ENCODE results near the gene SLC29A1. TPM values are rescaled to one million over a fixed set of nuclear protein-coding genes. Genes with fewer than 3 reads are reported as not detected.

SLC29A1 gene
- total RNA-seq, 4 donors from 2014 or later: 101 to 281 (median 134) TPM

DNA sequence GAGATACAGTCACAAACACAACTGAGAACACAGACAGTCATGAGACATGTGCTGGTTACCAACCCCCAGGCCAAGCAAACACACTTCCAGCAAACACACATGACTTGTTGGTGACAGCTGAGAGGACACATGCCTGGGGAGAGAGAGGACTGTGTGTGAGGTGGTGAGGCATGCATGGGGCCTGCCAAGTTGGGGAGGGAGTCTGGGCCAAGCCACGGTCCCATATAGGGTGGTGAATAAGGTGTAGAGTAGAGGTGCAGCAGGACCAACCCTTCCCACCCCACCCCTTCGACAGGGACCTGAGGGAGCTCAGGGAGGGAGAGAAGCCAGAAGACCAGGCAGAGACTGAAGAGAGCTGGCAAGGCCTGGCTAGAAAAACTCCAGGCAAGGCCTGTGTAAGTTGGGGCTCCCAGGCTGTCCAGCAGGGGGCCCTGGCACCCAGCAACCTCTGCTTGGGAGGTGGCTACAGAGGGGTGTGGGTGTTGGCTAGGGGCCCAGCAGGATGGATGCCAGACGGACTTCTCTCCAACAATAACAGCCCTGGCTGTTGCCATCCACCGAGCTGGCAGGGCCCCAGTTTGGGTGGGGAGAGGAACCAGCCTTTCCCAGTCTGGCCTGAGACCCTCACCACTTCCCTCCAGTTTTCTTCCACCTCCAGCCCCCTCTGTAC, 2.0 kb upstream of the SLC29A1 start:
- WGBS, 2 donors (ENCODE audit: low coverage in 1 of 2): 6 to 11% methylated on average over 2 of the region's 4 CpGs
- H3K27me3 ChIP-seq: no peaks in the 10 kb centered on the region
- H3K4me3 ChIP-seq: peak overlapping the region in 1 of 2 donors; percentile 86
- ATAC-seq: peak; percentile 75
- H3K9me3 ChIP-seq: no peaks in the 10 kb centered on the region
- peak overlapping the region; percentile 76 to 99 (median 98) for H3K27ac ChIP-seq
- H3K36me3 ChIP-seq: no peaks in the 10 kb centered on the region
- H3K4me1 ChIP-seq: peaks cover 3 to 97% (median 60%) of the 10 kb centered on the region in 3 donors
- TF ChIP-seq, protein P1, sequence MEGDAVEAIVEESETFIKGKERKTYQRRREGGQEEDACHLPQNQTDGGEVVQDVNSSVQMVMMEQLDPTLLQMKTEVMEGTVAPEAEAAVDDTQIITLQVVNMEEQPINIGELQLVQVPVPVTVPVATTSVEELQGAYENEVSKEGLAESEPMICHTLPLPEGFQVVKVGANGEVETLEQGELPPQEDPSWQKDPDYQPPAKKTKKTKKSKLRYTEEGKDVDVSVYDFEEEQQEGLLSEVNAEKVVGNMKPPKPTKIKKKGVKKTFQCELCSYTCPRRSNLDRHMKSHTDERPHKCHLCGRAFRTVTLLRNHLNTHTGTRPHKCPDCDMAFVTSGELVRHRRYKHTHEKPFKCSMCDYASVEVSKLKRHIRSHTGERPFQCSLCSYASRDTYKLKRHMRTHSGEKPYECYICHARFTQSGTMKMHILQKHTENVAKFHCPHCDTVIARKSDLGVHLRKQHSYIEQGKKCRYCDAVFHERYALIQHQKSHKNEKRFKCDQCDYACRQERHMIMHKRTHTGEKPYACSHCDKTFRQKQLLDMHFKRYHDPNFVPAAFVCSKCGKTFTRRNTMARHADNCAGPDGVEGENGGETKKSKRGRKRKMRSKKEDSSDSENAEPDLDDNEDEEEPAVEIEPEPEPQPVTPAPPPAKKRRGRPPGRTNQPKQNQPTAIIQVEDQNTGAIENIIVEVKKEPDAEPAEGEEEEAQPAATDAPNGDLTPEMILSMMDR (IDR thresholded peaks at IDR 0.05): peak in 3 of 4 experiments; percentile 88 to 93 (median 91)
- TF ChIP-seq POLR2AphosphoS5 (IDR thresholded peaks at IDR 0.05): peak; percentile 88
- no peak for TF ChIP-seq POLR2A (IDR thresholded peaks at IDR 0.05)
- no peak for TF ChIP-seq EP300 (IDR thresholded peaks at IDR 0.05)

DNA sequence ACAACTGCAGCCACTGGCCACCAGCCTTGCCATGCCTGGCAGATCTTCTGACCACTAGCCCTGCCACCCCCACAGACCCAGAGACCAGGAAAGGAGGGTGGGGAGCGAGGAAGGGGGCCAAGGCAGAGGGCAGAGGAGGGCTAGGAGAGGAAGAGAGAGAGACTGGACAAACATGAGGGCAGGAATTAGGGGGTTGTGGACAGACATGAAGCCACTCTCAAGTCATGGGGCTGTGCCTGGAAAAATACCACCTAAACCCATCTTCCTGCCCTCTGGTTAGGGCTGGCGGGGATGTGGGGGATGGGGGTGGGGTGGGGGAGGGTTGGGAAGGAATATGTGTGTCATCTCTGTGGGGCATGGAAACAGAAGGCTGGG, 1.4 kb upstream of the SLC29A1 start:
- no peaks in the 10 kb centered on the region for H3K27me3 ChIP-seq
- WGBS, 2 donors (ENCODE audit: low coverage in 1 of 2): 38% methylated on average over 1 of the region's 2 CpGs; no CpG with 5 or more reads in 1 of the 2 donors
- TF ChIP-seq POLR2A (IDR thresholded peaks at IDR 0.05): no peak
- no peak for TF ChIP-seq EP300 (IDR thresholded peaks at IDR 0.05)
- no peak for TF ChIP-seq POLR2AphosphoS5 (IDR thresholded peaks at IDR 0.05)
- TF ChIP-seq, protein P1 (IDR thresholded peaks at IDR 0.05): no peak
- peaks cover 3 to 97% (median 62%) of the 10 kb centered on the region in 3 donors for H3K4me1 ChIP-seq
- H3K36me3 ChIP-seq: no peaks in the 10 kb centered on the region
- H3K4me3 ChIP-seq: peak overlapping the region in 1 of 2 donors; percentile 86
- peak overlapping the region; percentile 54 to 99 (median 98) for H3K27ac ChIP-seq
- H3K9me3 ChIP-seq: no peaks in the 10 kb centered on the region
- ATAC-seq: no peak

DNA sequence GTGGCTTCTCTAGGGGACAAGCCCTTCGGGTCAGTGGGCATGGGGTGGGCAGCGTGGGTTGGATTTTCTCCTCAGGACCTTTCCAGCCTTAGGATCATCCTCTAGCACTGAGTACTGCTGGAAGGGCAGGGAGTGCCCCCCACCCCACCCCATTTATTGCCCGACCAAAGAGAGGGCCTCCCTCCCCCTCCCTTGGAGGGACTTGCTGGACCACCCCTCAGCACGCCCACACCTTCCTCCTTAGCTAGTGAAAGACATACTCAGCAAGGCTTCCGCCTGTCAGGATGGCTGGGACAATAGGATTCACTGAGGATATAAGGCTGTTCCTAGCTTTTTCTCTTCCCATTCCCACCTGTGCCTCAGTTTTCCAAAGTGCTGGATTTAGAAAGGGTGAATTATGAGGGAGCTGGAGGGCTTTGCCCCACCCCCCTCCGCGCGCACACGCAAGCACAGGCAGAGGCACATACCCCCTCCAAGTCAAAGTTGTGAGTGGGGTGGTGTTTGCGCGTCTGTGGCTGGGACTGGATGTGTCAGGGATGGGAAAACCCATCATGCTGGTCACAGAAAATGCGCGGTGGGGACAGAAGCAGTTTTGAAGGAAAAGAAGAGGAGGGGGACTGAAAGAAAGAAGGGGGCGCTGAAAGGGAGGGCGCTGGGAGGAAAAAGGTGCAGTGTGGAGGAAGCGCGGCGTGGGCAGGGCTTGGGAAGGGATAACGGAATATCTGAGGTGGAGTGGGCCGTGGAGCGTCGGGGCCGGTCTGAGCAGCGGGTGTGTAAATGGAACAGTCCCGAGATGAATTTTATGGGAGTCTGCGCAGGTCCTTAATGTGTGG, 693 bp upstream of the SLC29A1 start:
- Histone ChIP-seq H3K36me3 (no peaks in the 10 kb centered on the region), H3K27me3 (no peaks in the 10 kb centered on the region), H3K27ac (peak overlapping the region; percentile 54 to 99 (median 98)), H3K4me3 (peak overlapping the region; percentile 73 to 86), H3K9me3 (no peaks in the 10 kb centered on the region), H3K4me1 (peaks cover 3 to 97% (median 62%) of the 10 kb centered on the region in 3 donors)
- TF ChIP-seq, protein P1 (IDR thresholded peaks at IDR 0.05): no peak
- no peak for TF ChIP-seq EP300 (IDR thresholded peaks at IDR 0.05)
- ATAC-seq: no peak
- 6% methylated on average over 19 of the region's 26 CpGs; no CpG with 5 or more reads in 1 of the 2 donors for WGBS, 2 donors (ENCODE audit: low coverage in 1 of 2)

DNA sequence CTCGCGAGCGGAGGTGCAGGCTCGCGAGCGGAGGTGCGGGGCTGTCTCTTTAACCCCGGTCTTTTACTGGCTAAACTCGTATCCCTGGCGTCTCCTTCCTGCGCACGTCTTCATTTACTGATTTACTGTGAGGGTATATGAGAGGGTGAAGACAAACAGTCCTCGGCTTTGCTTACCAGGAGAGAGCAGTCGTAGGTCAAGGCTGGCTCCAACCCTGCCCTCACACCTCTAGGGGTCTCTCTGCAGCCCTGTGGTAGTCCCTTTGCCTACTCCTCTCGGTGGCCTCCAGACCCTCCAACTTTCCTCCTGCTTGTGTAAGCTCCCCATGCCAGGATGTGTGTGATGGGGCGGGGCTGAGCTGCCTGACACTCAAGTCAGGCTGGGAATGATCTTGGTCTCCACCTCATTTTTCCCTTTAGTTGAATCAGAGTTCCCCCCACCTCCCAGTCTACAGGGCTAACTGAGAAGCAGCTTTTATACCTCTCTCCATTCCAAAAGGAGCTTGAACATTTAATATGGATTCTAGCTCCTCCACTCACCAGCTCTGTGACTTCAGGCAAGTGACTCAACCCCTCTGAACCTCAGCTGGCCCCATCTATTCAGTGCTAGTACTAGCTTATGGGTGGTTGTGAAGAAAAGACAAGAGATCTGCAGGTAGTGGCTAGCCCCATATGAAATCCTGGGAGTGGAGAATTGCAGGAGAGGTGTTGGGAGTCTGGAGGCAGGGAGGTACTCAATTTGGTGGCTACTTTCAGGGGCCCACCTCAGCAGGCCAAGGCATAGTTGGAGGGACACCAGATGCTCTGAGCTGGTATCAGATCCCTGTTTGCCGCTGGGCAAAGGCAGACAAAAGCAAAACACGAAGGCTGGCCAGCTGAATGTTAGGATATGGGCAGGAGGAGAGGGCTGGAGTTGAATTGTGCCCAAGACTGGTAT, 902 bp downstream of the SLC29A1 start:
- Histone ChIP-seq H3K36me3 (peaks cover 0 to 3% of the 10 kb centered on the region in 2 donors), H3K9me3 (no peaks in the 10 kb centered on the region), H3K27ac (peak overlapping the region; percentile 54 to 99 (median 98)), H3K27me3 (no peaks in the 10 kb centered on the region), H3K4me1 (peaks cover 3 to 97% (median 67%) of the 10 kb centered on the region in 3 donors), H3K4me3 (peak overlapping the region; percentile 73 to 86)
- TF ChIP-seq EP300 (IDR thresholded peaks at IDR 0.05): no peak
- no peak for TF ChIP-seq POLR2AphosphoS5 (IDR thresholded peaks at IDR 0.05)
- TF ChIP-seq, protein P1 (IDR thresholded peaks at IDR 0.05): no peak
- TF ChIP-seq POLR2A (IDR thresholded peaks at IDR 0.05): no peak
- no peak for ATAC-seq
- 3 to 12% methylated on average over 8 to 11 of the region's 18 CpGs for WGBS, 2 donors (ENCODE audit: low coverage in 1 of 2)
